ENCODE measurements around the gene SMCO1.

The SMCO1 gene

GRCh38 chr3:196496183-196496582, 19.0 kb downstream of the SMCO1 start:
- Histone ChIP-seq H3K36me3 (ENCODE audit: control insufficient read depth, insufficient read depth, low read length) (peaks cover 2% of the 10 kb centered on the region), H3K27me3 (replicated peaks; ENCODE audit: control insufficient read depth, insufficient read depth, low read length) (no peaks in the 10 kb centered on the region), H3K4me3 (replicated peaks; ENCODE audit: low read depth, low read length) (no peak overlapping the region)
- no peak for TF ChIP-seq CTCF (IDR thresholded peaks at IDR 0.05; ENCODE audit: insufficient read depth, low read length, poor library complexity, severe bottlenecking)
- DNase-seq (ENCODE audit: extremely low read depth, insufficient read length), result no peak

- DNase-seq (ENCODE audit: extremely low read depth, insufficient read length), result no peak
- Histone ChIP-seq H3K36me3 (ENCODE audit: control insufficient read depth, insufficient read depth, low read length) (peaks cover 4% of the 10 kb centered on the region), H3K4me3 (replicated peaks; ENCODE audit: low read depth, low read length) (no peak overlapping the region), H3K27me3 (replicated peaks; ENCODE audit: control insufficient read depth, insufficient read depth, low read length) (no peaks in the 10 kb centered on the region)
- no peak for TF ChIP-seq CTCF (IDR thresholded peaks at IDR 0.05; ENCODE audit: insufficient read depth, low read length, poor library complexity, severe bottlenecking)
Observed at GRCh38 chr3:196493292-196493691, 21.9 kb downstream of the SMCO1 start.

DNA sequence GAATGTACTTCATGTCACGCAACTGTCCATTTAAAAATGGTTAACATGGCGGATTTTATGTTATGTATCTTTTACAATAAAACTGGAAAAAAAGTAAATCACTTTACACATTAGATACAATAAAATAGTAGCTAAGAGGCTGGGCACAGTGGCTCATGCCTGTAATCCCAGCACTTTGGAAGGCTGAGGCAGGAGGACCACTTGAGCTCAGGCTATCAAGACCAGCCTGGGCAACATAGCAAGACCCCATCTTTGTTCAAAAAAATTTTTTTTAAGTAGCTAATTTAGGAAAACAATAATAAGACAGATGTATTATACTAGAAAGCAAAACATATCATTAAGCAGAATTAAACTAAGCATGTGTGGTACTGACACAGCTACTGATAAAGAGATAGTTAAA, 23.1 kb downstream of the SMCO1 start:
- TF ChIP-seq CTCF (IDR thresholded peaks at IDR 0.05; ENCODE audit: insufficient read depth, low read length, poor library complexity, severe bottlenecking), result no peak
- no peak overlapping the region for H3K4me3 ChIP-seq (replicated peaks; ENCODE audit: low read depth, low read length)
- peaks cover 4% of the 10 kb centered on the region for H3K36me3 ChIP-seq (ENCODE audit: control insufficient read depth, insufficient read depth, low read length)
- DNase-seq (ENCODE audit: extremely low read depth, insufficient read length), result no peak
- no peaks in the 10 kb centered on the region for H3K27me3 ChIP-seq (replicated peaks; ENCODE audit: control insufficient read depth, insufficient read depth, low read length)

DNA sequence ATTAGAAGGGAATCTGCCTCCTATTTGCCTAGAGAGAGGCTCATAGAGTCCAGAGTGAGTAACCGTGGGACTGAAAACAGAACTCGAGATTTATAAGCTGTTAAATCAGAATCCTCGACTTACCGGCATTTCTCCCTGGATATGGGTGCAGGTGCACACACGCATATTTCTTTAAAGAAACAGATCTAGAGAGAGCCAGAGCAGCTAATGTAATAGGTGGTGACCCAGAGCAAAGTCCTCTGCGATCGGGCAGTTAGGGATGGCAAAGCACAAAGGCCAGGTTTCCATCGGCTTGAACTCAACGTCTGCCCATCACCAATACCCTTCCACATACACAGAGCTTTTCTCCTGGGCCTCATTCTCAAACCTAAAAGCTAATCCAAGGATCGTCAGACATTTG, 25.4 kb downstream of the SMCO1 start:
- H3K4me3 ChIP-seq (replicated peaks; ENCODE audit: low read depth, low read length), result no peak overlapping the region
- peaks cover 14% of the 10 kb centered on the region for H3K36me3 ChIP-seq (ENCODE audit: control insufficient read depth, insufficient read depth, low read length)
- TF ChIP-seq CTCF (IDR thresholded peaks at IDR 0.05; ENCODE audit: insufficient read depth, low read length, poor library complexity, severe bottlenecking), result no peak
- H3K27me3 ChIP-seq (replicated peaks; ENCODE audit: control insufficient read depth, insufficient read depth, low read length), result no peaks in the 10 kb centered on the region
- no peak for DNase-seq (ENCODE audit: extremely low read depth, insufficient read length)

GRCh38 chr3:196486263-196486662, 28.9 kb downstream of the SMCO1 start:
- no peaks in the 10 kb centered on the region for H3K27me3 ChIP-seq (replicated peaks; ENCODE audit: control insufficient read depth, insufficient read depth, low read length)
- DNase-seq (ENCODE audit: extremely low read depth, insufficient read length), result no peak
- peaks cover 22% of the 10 kb centered on the region for H3K36me3 ChIP-seq (ENCODE audit: control insufficient read depth, insufficient read depth, low read length)
- TF ChIP-seq CTCF (IDR thresholded peaks at IDR 0.05; ENCODE audit: insufficient read depth, low read length, poor library complexity, severe bottlenecking), result peak; percentile 60
- H3K4me3 ChIP-seq (replicated peaks; ENCODE audit: low read depth, low read length), result no peak overlapping the region

DNA sequence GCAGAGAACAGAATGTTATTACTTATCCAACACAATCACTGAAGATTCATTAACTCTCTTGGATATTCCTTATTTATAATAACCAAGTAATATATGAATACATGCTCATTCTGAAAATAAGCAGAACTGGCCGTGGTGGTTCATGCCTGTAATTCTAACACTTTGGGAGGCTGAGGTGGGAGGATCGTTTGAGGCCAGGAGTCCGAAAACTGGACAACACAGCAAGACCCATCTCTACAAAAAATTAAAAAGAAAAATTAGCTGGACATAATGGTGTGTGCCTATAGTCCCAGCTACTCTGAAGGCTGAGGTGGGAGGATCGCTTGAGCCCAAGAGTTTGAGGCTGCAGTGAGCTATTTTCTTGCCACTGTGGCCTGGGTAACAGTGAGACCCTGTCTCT, 37.5 kb downstream of the SMCO1 start:
- H3K4me3 ChIP-seq (replicated peaks; ENCODE audit: low read depth, low read length), result no peak overlapping the region
- no peaks in the 10 kb centered on the region for H3K27me3 ChIP-seq (replicated peaks; ENCODE audit: control insufficient read depth, insufficient read depth, low read length)
- DNase-seq (ENCODE audit: extremely low read depth, insufficient read length), result no peak
- H3K36me3 ChIP-seq (ENCODE audit: control insufficient read depth, insufficient read depth, low read length), result peaks cover 9% of the 10 kb centered on the region
- TF ChIP-seq CTCF (IDR thresholded peaks at IDR 0.05; ENCODE audit: insufficient read depth, low read length, poor library complexity, severe bottlenecking), result no peak

Data from GM06990 (cell line).